Naive thymus-derived CD4-positive, alpha-beta T cell (primary cell): ENCODE data around the gene UMODL1. TPM values are rescaled to one million over a fixed set of nuclear protein-coding genes. Genes with fewer than 3 reads are reported as not detected.

Experiments used
- ATAC-seq: fragments of 150-1000 bp; cut with Tn5 transposase; 2 replicates; pipeline ENCODE4 v1.10.0; 2021; ENCODE audit warnings: mild to moderate bottlenecking, moderate library complexity
- CTCF ChIA-PET: fragments of 350-600 bp; sonication (Branson Sonifier 250); formaldehyde crosslinking; loops from one replicate; lab custom pipeline; 2021; ENCODE audit warnings: antibody characterized with exemption; lab: Charles Lee
- POLR2A ChIA-PET: fragments of 350-600 bp; sonication (Branson Sonifier 250); formaldehyde crosslinking; loops from one replicate; lab custom pipeline; 2021; ENCODE audit warnings: antibody characterized with exemption, inconsistent platforms; lab: Charles Lee
- DNase-seq, 9 donors: peaks; one replicate each; pipeline versions ENCODE4 v3.0.0 to v3.0.0-alpha.2; 2020 to 2022; ENCODE audit warnings: mixed read lengths in 1 of 9
- H3K27ac ChIP-seq: one replicate; pipeline ENCODE4 v1.7.0; 2013; ENCODE audit warnings: mild to moderate bottlenecking, low read depth, low read length, moderate library complexity
- H3K27me3 ChIP-seq, 2 donors: one replicate each; pipeline ENCODE4 v1.7.0; 2013; ENCODE audit warnings: low read length in 2 of 2, mild to moderate bottlenecking in 2 of 2, moderate library complexity in 2 of 2; ENCODE audit not compliant: control insufficient read depth in 2 of 2, insufficient read depth in 2 of 2
- H3K36me3 ChIP-seq, 3 experiments: 1 replicate in 2 of 3; 2 replicates in 1 of 3; pipeline ENCODE4 v1.7.0; 2013; ENCODE audit warnings: low read length in 3 of 3, mild to moderate bottlenecking in 3 of 3, moderate library complexity in 1 of 3; ENCODE audit not compliant: insufficient read depth in 3 of 3, control insufficient read depth in 2 of 3
- H3K4me1 ChIP-seq, 2 donors: one replicate each; pipeline ENCODE4 v1.7.0; 2013; ENCODE audit warnings: low read length in 2 of 2, mild to moderate bottlenecking in 2 of 2, moderate library complexity in 1 of 2; ENCODE audit not compliant: control insufficient read depth in 2 of 2, insufficient read depth in 2 of 2
- H3K4me3 ChIP-seq: 2 replicates; pipeline ENCODE4 v1.7.0; 2013; ENCODE audit warnings: mild to moderate bottlenecking, low read length
- H3K9me3 ChIP-seq, 3 experiments: 1 replicate in 2 of 3; 2 replicates in 1 of 3; pipeline ENCODE4 v1.7.0; 2013; ENCODE audit warnings: low read length in 3 of 3; ENCODE audit not compliant: control insufficient read depth in 2 of 3
- H3K27ac Mint-ChIP-seq, 9 donors: one replicate each; pipeline ENCODE4 v1.8.0; 2020 to 2022; ENCODE audit warnings: mixed read lengths in 9 of 9, mild to moderate bottlenecking in 8 of 9, moderate library complexity in 5 of 9, inconsistent platforms in 2 of 9
- H3K27me3 Mint-ChIP-seq, 5 donors: one replicate each; pipeline ENCODE4 v1.8.0; 2021 to 2022; ENCODE audit warnings: mixed read lengths in 5 of 5, mild to moderate bottlenecking in 1 of 5
- H3K36me3 Mint-ChIP-seq, 5 donors: one replicate each; pipeline ENCODE4 v1.8.0; 2020 to 2022; ENCODE audit warnings: mixed read lengths in 5 of 5, mild to moderate bottlenecking in 3 of 5, inconsistent platforms in 1 of 5
- H3K4me1 Mint-ChIP-seq, 7 donors: one replicate each; pipeline ENCODE4 v1.8.0; 2020 to 2022; ENCODE audit warnings: mixed read lengths in 7 of 7, mild to moderate bottlenecking in 3 of 7, inconsistent platforms in 1 of 7
- H3K4me3 Mint-ChIP-seq, 10 donors: one replicate each; pipeline ENCODE4 v1.8.0; 2020 to 2022; ENCODE audit warnings: mild to moderate bottlenecking in 10 of 10, mixed read lengths in 10 of 10, moderate library complexity in 6 of 10, inconsistent platforms in 2 of 10
- H3K9me3 Mint-ChIP-seq, 11 donors: one replicate each; pipeline ENCODE4 v1.8.0; 2020 to 2022; ENCODE audit warnings: mixed read lengths in 11 of 11, mild to moderate bottlenecking in 4 of 11, inconsistent platforms in 1 of 11, moderate library complexity in 1 of 11
- intact Hi-C, 2 donors: fragments of 100-400 bp; cut with micrococcal nuclease; formaldehyde crosslinking; loops; one replicate each; pipeline ENCODE4 v1.15.1; 2023
- polyA plus RNA-seq, 2 donors: library from polyadenylated mRNA; unstranded; fragments of 300-500 nt; fragmentation: Illumina TruSeq; gene quantifications; one replicate each; pipeline ENCODE4 v1.2.3, GENCODE V29; 2021
- total RNA-seq, 6 experiments: library from RNA in 5 of 6; stranded (reverse) in 5 of 6; gene quantifications; 1 replicate in 5 of 6; 2 replicates in 1 of 6; pipeline ENCODE4 v1.2.3 and lab custom pipeline; 2021 to 2026

The UMODL1 gene
- total and polyA plus RNA-seq, 7 experiments from 2014 or later = 0.11 to 1.7 (median 0.66) TPM; not detected in 1

- ATAC-seq (no peak), DNase-seq (no peak)
- POLR2A ChIA-PET = interaction anchor here (0.6 to 0.9 kb wide), 2 partner anchors 13 to 100 kb away, joined by 3 read pairs; no protein-coding TSS in a partner anchor
- no peaks in the 10 kb centered on the region for H3K9me3 ChIP-seq
- Mint-ChIP-seq H3K9me3 (no peaks in the 10 kb centered on the region), H3K4me1 (peaks cover 26 to 39% (median 31%) of the 10 kb centered on the region in 7 donors), H3K27ac (no peak overlapping the region), H3K36me3 (peaks cover 0 to 5% (median 0%) of the 10 kb centered on the region in 5 donors), H3K4me3 (no peak overlapping the region), H3K27me3 (peaks cover 51 to 69% (median 57%) of the 10 kb centered on the region in 5 donors)
- CTCF ChIA-PET = no interaction called here
- intact Hi-C loops = no loop called here
- no peaks in the 10 kb centered on the region for H3K36me3 ChIP-seq
- H3K27ac ChIP-seq = no peak overlapping the region
- H3K27me3 ChIP-seq = peaks cover 0 to 5% of the 10 kb centered on the region in 2 donors
- no peak overlapping the region for H3K4me3 ChIP-seq
- H3K4me1 ChIP-seq = peaks cover 0 to 5% of the 10 kb centered on the region in 2 donors
Observed at GRCh38 chr21:42120903-42121535, 49.9 kb downstream of the UMODL1 start.

DNA sequence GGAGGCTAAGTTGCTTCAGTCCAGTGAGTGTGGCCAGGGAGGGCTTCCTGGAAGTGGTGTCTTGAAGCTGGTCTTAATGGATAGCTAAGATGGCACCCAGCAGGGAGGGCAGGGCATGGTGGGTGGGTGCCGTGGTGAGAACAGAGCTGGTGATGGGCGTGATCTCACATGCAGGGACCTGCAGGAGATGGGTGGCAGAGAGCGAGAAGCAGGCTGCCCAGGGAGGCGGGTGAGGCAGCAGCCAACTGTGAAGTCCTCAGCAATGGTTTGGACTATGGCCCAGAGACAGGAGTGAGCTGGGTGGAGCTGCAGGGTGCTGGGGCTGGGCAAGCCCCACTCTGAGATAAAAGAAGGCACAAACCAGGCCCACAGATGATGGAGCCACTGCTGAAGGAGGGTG is 50.7 kb downstream of the UMODL1 start:
- no peak overlapping the region for H3K27ac ChIP-seq
- intact Hi-C loops = no loop called here
- DNase-seq = no peak
- no peak overlapping the region for H3K27ac Mint-ChIP-seq
- ChIA-PET CTCF (interaction anchor here (0.9 kb wide), 1 partner anchor 305 kb away, joined by 4 read pairs; no protein-coding TSS in a partner anchor), POLR2A (interaction anchor here (0.9 kb wide), 1 partner anchor 14 kb away, joined by 3 read pairs; no protein-coding TSS in a partner anchor)
- H3K4me3 Mint-ChIP-seq = no peak overlapping the region
- no peak overlapping the region for H3K4me3 ChIP-seq
- H3K9me3 ChIP-seq = no peaks in the 10 kb centered on the region
- no peaks in the 10 kb centered on the region for H3K36me3 ChIP-seq
- peaks cover 0 to 5% of the 10 kb centered on the region in 2 donors for H3K4me1 ChIP-seq
- H3K36me3 Mint-ChIP-seq = peaks cover 0 to 5% (median 0%) of the 10 kb centered on the region in 5 donors
- H3K9me3 Mint-ChIP-seq = no peaks in the 10 kb centered on the region
- peaks cover 0 to 5% of the 10 kb centered on the region in 2 donors for H3K27me3 ChIP-seq
- H3K4me1 Mint-ChIP-seq = peaks cover 27 to 39% (median 30%) of the 10 kb centered on the region in 7 donors
- no peak for ATAC-seq
- H3K27me3 Mint-ChIP-seq = peaks cover 47 to 69% (median 61%) of the 10 kb centered on the region in 5 donors

DNA sequence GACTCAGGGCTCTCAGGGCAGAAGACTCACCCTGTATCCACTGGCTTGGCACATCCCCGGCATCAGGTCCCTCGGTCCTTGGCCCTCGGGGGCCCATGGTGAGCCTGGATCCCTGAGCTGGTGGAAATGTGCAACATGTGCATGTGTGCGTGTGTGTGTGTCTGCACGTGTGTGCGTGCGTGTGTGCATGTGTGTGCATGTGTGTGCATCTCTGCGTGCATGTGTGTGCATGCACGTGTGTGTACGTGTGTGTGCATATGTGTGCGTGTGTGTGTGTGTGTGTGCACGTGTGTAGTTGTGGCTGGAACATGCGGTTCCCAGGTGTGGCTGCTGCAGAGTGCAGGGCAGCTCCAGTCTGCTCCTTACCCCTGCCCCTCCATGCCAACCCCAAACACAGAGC is 51.3 kb downstream of the UMODL1 start:
- ChIA-PET POLR2A (no interaction called here), CTCF (interaction anchor here (0.9 kb wide), 1 partner anchor 306 kb away, joined by 4 read pairs; no protein-coding TSS in a partner anchor)
- no peak for DNase-seq
- H3K27me3 Mint-ChIP-seq = peaks cover 42 to 67% (median 57%) of the 10 kb centered on the region in 5 donors
- Histone ChIP-seq H3K27ac (no peak overlapping the region), H3K27me3 (peaks cover 0 to 5% of the 10 kb centered on the region in 2 donors), H3K4me1 (no peaks in the 10 kb centered on the region), H3K4me3 (no peak overlapping the region), H3K9me3 (no peaks in the 10 kb centered on the region), H3K36me3 (no peaks in the 10 kb centered on the region)
- H3K36me3 Mint-ChIP-seq = peaks cover 0 to 5% (median 0%) of the 10 kb centered on the region in 5 donors
- no peak for ATAC-seq
- no peak overlapping the region for H3K27ac Mint-ChIP-seq
- peaks cover 23 to 34% (median 24%) of the 10 kb centered on the region in 7 donors for H3K4me1 Mint-ChIP-seq
- no peaks in the 10 kb centered on the region for H3K9me3 Mint-ChIP-seq
- H3K4me3 Mint-ChIP-seq = no peak overlapping the region
- intact Hi-C loops = no loop called here

DNA sequence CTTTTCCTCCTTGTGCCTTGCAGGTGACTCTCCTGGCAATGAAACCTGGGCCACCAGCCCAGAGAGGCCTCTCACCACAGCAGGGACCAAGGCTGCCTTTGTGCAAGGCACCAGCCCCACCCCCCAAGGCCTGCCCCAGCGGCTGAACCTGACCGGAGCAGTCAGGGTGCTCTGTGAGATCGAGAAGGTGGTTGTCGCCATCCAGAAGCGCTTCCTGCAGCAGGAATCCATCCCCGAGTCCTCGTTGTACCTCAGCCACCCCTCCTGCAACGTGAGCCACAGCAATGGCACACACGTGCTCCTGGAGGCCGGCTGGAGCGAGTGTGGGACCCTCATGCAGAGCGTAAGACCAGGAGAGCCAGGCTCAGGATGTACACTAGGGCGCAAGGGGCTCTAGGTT is 51.7 kb downstream of the UMODL1 start:
- no peaks in the 10 kb centered on the region for H3K9me3 ChIP-seq
- Mint-ChIP-seq H3K36me3 (peaks cover 0 to 5% (median 0%) of the 10 kb centered on the region in 5 donors), H3K27me3 (peaks cover 38 to 63% (median 53%) of the 10 kb centered on the region in 5 donors), H3K27ac (no peak overlapping the region), H3K4me1 (peaks cover 19 to 30% (median 20%) of the 10 kb centered on the region in 7 donors), H3K9me3 (no peaks in the 10 kb centered on the region), H3K4me3 (no peak overlapping the region)
- CTCF ChIA-PET = no interaction called here
- intact Hi-C loops = no loop called here
- no peak overlapping the region for H3K4me3 ChIP-seq
- ATAC-seq (no peak), DNase-seq (no peak)
- H3K36me3 ChIP-seq = no peaks in the 10 kb centered on the region
- no peaks in the 10 kb centered on the region for H3K4me1 ChIP-seq
- H3K27ac ChIP-seq = no peak overlapping the region
- H3K27me3 ChIP-seq = peaks cover 0 to 5% of the 10 kb centered on the region in 2 donors
- POLR2A ChIA-PET = no interaction called here

DNA sequence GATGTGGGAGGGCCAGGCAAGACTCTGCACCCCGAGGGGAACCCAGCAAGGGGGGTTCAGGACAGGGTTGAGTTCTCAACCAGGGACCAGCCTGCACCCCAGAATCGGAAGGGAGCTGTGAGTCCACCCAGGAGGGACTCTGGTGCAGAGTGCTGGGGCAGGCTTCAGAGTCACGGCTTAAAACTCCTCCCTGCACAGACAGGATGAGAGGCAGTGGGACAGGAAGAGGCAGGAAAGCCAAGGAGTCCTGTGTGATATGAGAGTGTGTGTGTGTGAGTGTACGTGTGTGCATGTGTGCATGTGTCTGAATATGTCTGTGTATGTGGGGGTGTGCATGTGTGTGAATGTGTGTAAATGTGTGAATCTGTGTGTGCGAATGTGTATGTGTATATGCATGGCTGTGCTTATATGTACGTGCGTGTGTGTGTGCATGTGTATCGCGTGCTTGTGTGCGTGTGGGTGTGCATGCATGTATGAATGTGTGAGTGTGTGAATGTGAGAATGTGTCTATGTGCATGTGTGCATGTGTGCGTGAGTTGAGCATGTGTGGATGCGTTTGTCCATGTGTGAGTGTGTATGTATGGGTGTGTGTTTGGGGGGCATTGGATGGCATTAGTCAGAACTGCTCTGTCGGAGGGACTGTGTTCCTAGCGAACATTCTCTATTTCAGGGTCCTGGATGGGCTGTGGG is 52.2 kb downstream of the UMODL1 start:
- no peak overlapping the region for H3K27ac Mint-ChIP-seq

DNA sequence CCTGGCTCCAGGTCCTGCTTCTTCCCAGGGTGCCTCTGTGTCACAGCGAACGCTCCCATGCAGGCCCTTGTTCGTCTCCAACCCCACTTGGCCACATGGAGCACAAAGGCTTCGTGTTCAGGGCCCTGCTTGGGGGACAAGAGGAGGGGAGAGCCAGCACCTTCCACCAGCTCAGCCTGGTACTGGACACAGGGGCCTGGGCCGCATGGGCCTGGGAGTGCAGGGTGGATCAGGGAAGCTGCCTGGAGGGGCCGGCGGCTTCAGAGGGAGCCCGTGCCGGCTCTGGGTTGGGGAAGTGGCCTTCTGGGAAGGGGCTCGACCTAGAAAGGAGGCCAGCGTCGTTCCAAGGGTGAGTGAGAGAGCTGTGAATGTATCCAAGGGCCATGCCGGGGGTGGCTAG is 53.0 kb downstream of the UMODL1 start:
- Mint-ChIP-seq H3K27me3 (peaks cover 26 to 53% (median 46%) of the 10 kb centered on the region in 5 donors), H3K9me3 (no peaks in the 10 kb centered on the region), H3K36me3 (peaks cover 0 to 5% (median 0%) of the 10 kb centered on the region in 5 donors), H3K27ac (no peak overlapping the region), H3K4me3 (no peak overlapping the region), H3K4me1 (peaks cover 13 to 23% (median 15%) of the 10 kb centered on the region in 7 donors)
- H3K27me3 ChIP-seq = peaks cover 0 to 3% of the 10 kb centered on the region in 2 donors
- ChIA-PET POLR2A (interaction anchor here (0.6 kb wide), 1 partner anchor 17 kb away, joined by 3 read pairs; no protein-coding TSS in a partner anchor), CTCF (no interaction called here)
- no peaks in the 10 kb centered on the region for H3K4me1 ChIP-seq
- intact Hi-C loops = no loop called here
- no peak overlapping the region for H3K4me3 ChIP-seq
- DNase-seq (no peak), ATAC-seq (no peak)
- no peaks in the 10 kb centered on the region for H3K36me3 ChIP-seq
- H3K27ac ChIP-seq = no peak overlapping the region
- H3K9me3 ChIP-seq = no peaks in the 10 kb centered on the region

More for the DNA sequence above, 52.2 kb downstream of the UMODL1 start:
- H3K27ac ChIP-seq = no peak overlapping the region
- ChIA-PET CTCF (no interaction called here), POLR2A (interaction anchor here (0.6 kb wide), 1 partner anchor 16 kb away, joined by 3 read pairs; no protein-coding TSS in a partner anchor)
- intact Hi-C loops = no loop called here
- H3K36me3 Mint-ChIP-seq = peaks cover 0 to 5% (median 0%) of the 10 kb centered on the region in 5 donors
- DNase-seq (no peak), ATAC-seq (no peak)
- peaks cover 32 to 58% (median 47%) of the 10 kb centered on the region in 5 donors for H3K27me3 Mint-ChIP-seq
- H3K9me3 Mint-ChIP-seq = no peaks in the 10 kb centered on the region
- H3K4me3 Mint-ChIP-seq = no peak overlapping the region
- peaks cover 14 to 25% (median 17%) of the 10 kb centered on the region in 7 donors for H3K4me1 Mint-ChIP-seq
- H3K36me3 ChIP-seq = no peaks in the 10 kb centered on the region
- no peak overlapping the region for H3K4me3 ChIP-seq
- H3K27me3 ChIP-seq = peaks cover 0 to 5% of the 10 kb centered on the region in 2 donors
- H3K4me1 ChIP-seq = no peaks in the 10 kb centered on the region
- no peaks in the 10 kb centered on the region for H3K9me3 ChIP-seq
